Endothelial cell of umbilical vein (primary cell): ENCODE data around the gene TSPAN5.

Source experiments
- EZH2 ChIP-seq: IDR thresholded peaks from 2 replicates; pipeline ENCODE4 v1.6.1; 2012; ENCODE audit warnings: borderline replicate concordance, low read depth, mild to moderate bottlenecking, moderate library complexity, low read length, inconsistent platforms; ENCODE audit not compliant: severe bottlenecking
- POLR2AphosphoS5 ChIP-seq: IDR thresholded peaks from 2 replicates; pipeline ENCODE4 v1.6.1; 2012; ENCODE audit warnings: low read depth, mild to moderate bottlenecking, control low read depth, low read length, moderate library complexity; ENCODE audit not compliant: insufficient read depth
- TF ChIP-seq, protein P1 (sequence below), 2 donors: IDR thresholded peaks; 1 replicate in 1 of 2; 2 replicates in 1 of 2; pipeline ENCODE4 v1.5.1; 2011; ENCODE audit warnings: low read length in 2 of 2, mild to moderate bottlenecking in 2 of 2, moderate library complexity in 2 of 2, control low read depth in 1 of 2, inconsistent platforms in 1 of 2, low read depth in 1 of 2; ENCODE audit not compliant: insufficient read depth in 1 of 2; ENCODE audit errors: extremely low read depth in 1 of 2

DNA sequence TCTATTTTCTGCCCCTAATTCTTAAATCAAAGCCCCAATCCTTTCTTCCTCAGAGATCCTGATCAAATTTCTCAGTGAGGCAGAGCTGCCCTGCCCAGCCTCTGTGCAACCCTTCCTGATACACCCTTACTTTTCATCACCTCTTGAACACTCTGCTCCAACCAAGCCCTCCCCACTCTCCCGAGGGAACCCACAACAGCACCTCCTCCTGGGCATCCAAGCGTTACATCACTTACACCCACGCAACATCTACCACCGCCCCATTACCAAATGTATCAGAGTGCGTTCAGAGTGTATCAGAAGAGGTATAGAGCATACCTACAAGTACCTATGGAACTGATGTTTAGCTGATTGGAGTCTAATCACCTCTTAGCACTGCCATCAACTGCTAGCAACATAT, 210.8 kb downstream of the TSPAN5 start:
- no peak for TF ChIP-seq EZH2
- TF ChIP-seq, protein P1, sequence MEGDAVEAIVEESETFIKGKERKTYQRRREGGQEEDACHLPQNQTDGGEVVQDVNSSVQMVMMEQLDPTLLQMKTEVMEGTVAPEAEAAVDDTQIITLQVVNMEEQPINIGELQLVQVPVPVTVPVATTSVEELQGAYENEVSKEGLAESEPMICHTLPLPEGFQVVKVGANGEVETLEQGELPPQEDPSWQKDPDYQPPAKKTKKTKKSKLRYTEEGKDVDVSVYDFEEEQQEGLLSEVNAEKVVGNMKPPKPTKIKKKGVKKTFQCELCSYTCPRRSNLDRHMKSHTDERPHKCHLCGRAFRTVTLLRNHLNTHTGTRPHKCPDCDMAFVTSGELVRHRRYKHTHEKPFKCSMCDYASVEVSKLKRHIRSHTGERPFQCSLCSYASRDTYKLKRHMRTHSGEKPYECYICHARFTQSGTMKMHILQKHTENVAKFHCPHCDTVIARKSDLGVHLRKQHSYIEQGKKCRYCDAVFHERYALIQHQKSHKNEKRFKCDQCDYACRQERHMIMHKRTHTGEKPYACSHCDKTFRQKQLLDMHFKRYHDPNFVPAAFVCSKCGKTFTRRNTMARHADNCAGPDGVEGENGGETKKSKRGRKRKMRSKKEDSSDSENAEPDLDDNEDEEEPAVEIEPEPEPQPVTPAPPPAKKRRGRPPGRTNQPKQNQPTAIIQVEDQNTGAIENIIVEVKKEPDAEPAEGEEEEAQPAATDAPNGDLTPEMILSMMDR (IDR thresholded peaks at IDR 0.05; ENCODE audit: extremely low read depth in 1 of 2, insufficient read depth in 1 of 2, low read depth in 1 of 2, low read length in 2 of 2): no peak
- TF ChIP-seq POLR2AphosphoS5: no peak
